BLaER1 (cell line): Measurements from ENCODE around the gene C10orf71.

Experiments used
- H3K27ac ChIP-seq: shearing (Covaris generic); formaldehyde crosslinking; 2 replicates; pipeline ENCODE4 v1.8.1; 2022
- H3K27me3 ChIP-seq: shearing (Covaris generic); formaldehyde crosslinking; 2 replicates; pipeline ENCODE4 v1.8.1; 2022
- H3K36me3 ChIP-seq: shearing (Covaris generic); formaldehyde crosslinking; 2 replicates; pipeline ENCODE4 v1.8.1; 2022
- H3K4me1 ChIP-seq: shearing (Covaris generic); formaldehyde crosslinking; 2 replicates; pipeline ENCODE4 v1.8.1; 2022
- H3K4me2 ChIP-seq: shearing (Covaris generic); formaldehyde crosslinking; 2 replicates; pipeline ENCODE4 v1.8.1; 2022
- H3K4me3 ChIP-seq: shearing (Covaris generic); formaldehyde crosslinking; 2 replicates; pipeline ENCODE4 v1.8.1; 2022
- H3K9ac ChIP-seq: shearing (Covaris generic); formaldehyde crosslinking; 2 replicates; pipeline ENCODE4 v1.8.1; 2022
- H3K9me3 ChIP-seq: shearing (Covaris generic); formaldehyde crosslinking; 2 replicates; pipeline ENCODE4 v1.8.1; 2022
- H4K20me1 ChIP-seq: shearing (Covaris generic); formaldehyde crosslinking; 2 replicates; pipeline ENCODE4 v1.8.1; 2022
- Cebpa-rat ChIP-seq: shearing (Covaris generic); IDR thresholded peaks from 2 replicates; pipeline ENCODE4 v1.8.1; 2022

The C10orf71 gene

GRCh38 chr10:49321021-49321420 is 22.1 kb downstream of the C10orf71 start:
- H3K4me3 ChIP-seq = no peak overlapping the region
- TF ChIP-seq Cebpa-rat = no peak

GRCh38 chr10:49322371-49323170 is 23.6 kb downstream of the C10orf71 start:
- H3K27ac ChIP-seq = no peak overlapping the region
- H3K36me3 ChIP-seq = no peaks in the 10 kb centered on the region
- no peak overlapping the region for H3K4me3 ChIP-seq
- no peak overlapping the region for H3K9ac ChIP-seq
- no peaks in the 10 kb centered on the region for H4K20me1 ChIP-seq
- TF ChIP-seq Cebpa-rat = no peak
- no peaks in the 10 kb centered on the region for H3K4me1 ChIP-seq
- H3K27me3 ChIP-seq = no peaks in the 10 kb centered on the region
- H3K4me2 ChIP-seq = no peak overlapping the region
- no peaks in the 10 kb centered on the region for H3K9me3 ChIP-seq

More at GRCh38 chr10:49321021-49321420, 22.1 kb downstream of the C10orf71 start:
- Histone ChIP-seq H3K27me3 (no peaks in the 10 kb centered on the region), H3K27ac (no peak overlapping the region), H3K9ac (no peak overlapping the region), H3K4me1 (no peaks in the 10 kb centered on the region), H3K36me3 (no peaks in the 10 kb centered on the region), H4K20me1 (no peaks in the 10 kb centered on the region), H3K9me3 (no peaks in the 10 kb centered on the region), H3K4me2 (no peak overlapping the region)

DNA sequence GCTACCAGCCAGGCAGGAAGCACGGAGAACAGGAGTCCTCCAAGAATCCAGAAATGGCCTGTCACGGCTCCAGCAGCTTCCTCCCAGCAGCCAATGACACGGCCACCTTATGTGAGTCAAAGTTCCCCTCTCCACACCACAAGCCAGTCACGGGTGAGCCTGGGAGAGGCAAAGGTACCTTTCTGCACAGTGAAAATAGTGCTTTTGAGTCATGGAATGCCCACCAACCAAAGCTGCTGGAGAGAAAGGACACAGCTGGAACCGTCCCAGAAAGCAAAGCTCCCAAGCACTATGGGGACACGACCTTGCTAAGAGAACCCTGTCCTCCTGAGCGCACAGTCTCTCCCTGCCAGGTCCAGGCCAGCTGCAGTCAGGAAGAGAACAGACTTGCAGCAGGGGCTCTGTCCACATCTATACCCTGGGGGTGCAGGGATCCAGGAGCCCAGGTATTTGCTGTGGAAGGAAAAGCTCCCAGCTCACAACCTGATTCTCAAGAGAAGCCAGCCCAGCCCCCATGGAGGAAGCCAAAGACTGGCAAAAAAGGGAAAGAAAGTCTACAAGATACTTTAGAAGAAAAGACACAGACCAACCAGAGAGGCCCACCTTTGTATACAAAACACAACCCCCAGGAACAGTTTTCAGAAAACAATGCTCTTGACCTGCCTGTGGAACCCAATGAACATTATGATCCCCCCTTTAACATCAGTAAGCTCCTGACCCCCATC is 24.4 kb downstream of the C10orf71 start:
- H3K27me3 ChIP-seq = no peaks in the 10 kb centered on the region
- no peak overlapping the region for H3K4me2 ChIP-seq
- no peaks in the 10 kb centered on the region for H3K36me3 ChIP-seq
- H3K9me3 ChIP-seq = no peaks in the 10 kb centered on the region
- no peaks in the 10 kb centered on the region for H4K20me1 ChIP-seq
- H3K9ac ChIP-seq = no peak overlapping the region
- H3K4me1 ChIP-seq = no peaks in the 10 kb centered on the region
- no peak overlapping the region for H3K27ac ChIP-seq
- TF ChIP-seq Cebpa-rat = no peak
- H3K4me3 ChIP-seq = no peak overlapping the region

- no peaks in the 10 kb centered on the region for H3K9me3 ChIP-seq
- H3K36me3 ChIP-seq = no peaks in the 10 kb centered on the region
- no peak overlapping the region for H3K9ac ChIP-seq
- no peaks in the 10 kb centered on the region for H3K27me3 ChIP-seq
- no peak overlapping the region for H3K4me3 ChIP-seq
- no peaks in the 10 kb centered on the region for H3K4me1 ChIP-seq
- no peak overlapping the region for H3K4me2 ChIP-seq
- no peak overlapping the region for H3K27ac ChIP-seq
- no peaks in the 10 kb centered on the region for H4K20me1 ChIP-seq
- TF ChIP-seq Cebpa-rat = no peak
Observed at GRCh38 chr10:49323896-49324270, 24.9 kb downstream of the C10orf71 start.

- H3K36me3 ChIP-seq = no peaks in the 10 kb centered on the region
- H3K9me3 ChIP-seq = no peaks in the 10 kb centered on the region
- no peak overlapping the region for H3K4me3 ChIP-seq
- no peaks in the 10 kb centered on the region for H3K4me1 ChIP-seq
- H3K9ac ChIP-seq = no peak overlapping the region
- H3K27me3 ChIP-seq = no peaks in the 10 kb centered on the region
- no peaks in the 10 kb centered on the region for H4K20me1 ChIP-seq
- no peak overlapping the region for H3K4me2 ChIP-seq
- no peak overlapping the region for H3K27ac ChIP-seq
- no peak for TF ChIP-seq Cebpa-rat
Observed at GRCh38 chr10:49324711-49325110, 25.7 kb downstream of the C10orf71 start.

GRCh38 chr10:49325131-49325915 is 26.4 kb downstream of the C10orf71 start:
- no peak for TF ChIP-seq Cebpa-rat
- Histone ChIP-seq H4K20me1 (no peaks in the 10 kb centered on the region), H3K4me2 (no peak overlapping the region), H3K9ac (no peak overlapping the region), H3K9me3 (no peaks in the 10 kb centered on the region), H3K27ac (no peak overlapping the region), H3K27me3 (no peaks in the 10 kb centered on the region), H3K4me1 (no peaks in the 10 kb centered on the region), H3K36me3 (no peaks in the 10 kb centered on the region), H3K4me3 (no peak overlapping the region)

- Histone ChIP-seq H3K36me3 (no peaks in the 10 kb centered on the region), H3K27me3 (no peaks in the 10 kb centered on the region), H3K9ac (no peak overlapping the region), H3K9me3 (no peaks in the 10 kb centered on the region), H3K4me3 (no peak overlapping the region), H3K4me2 (no peak overlapping the region), H3K27ac (no peak overlapping the region), H4K20me1 (no peaks in the 10 kb centered on the region), H3K4me1 (no peaks in the 10 kb centered on the region)
- no peak for TF ChIP-seq Cebpa-rat
Observed at GRCh38 chr10:49325916-49326783, 27.2 kb downstream of the C10orf71 start.

DNA sequence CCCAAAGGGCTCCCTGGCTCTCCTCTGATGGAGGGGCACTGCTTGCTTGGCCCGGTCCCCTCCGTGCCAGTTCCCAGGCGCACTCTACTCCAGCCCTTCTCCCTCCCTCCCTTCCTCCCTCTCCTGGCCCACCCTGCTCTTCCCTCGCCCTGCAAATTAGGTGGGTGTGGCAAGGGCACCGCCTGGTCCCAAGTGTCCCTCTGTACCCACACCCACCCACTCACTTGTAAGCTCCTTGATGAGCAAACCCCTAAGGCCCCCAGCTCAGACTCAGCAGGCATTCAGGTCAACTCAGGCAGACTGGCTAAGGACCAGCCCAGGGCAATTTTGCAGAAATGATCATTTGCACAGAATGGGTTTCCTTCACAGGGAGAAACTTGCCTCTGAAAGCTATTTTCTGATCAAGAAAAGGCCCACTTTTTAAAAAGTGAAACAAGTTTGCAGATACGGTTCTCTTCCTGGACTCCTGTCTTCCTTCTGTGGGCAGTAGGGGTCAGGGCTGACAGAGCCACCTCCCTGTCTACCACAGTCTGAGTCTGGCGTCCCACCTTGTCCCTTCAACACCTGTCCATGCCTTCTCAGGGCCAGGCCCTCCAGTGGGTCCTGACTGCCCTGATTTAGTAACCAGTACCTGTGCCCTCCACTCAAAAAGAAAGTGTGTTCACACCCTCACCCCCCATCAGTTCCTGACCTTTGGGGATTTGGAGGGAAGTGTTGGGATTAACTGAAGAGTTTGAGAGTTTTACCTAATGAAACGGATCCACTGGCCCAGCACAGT is 28.3 kb downstream of the C10orf71 start:
- no peak for TF ChIP-seq Cebpa-rat
- H3K27me3 ChIP-seq = no peaks in the 10 kb centered on the region
- H3K36me3 ChIP-seq = no peaks in the 10 kb centered on the region
- H3K4me1 ChIP-seq = no peaks in the 10 kb centered on the region
- H3K9me3 ChIP-seq = no peaks in the 10 kb centered on the region
- no peak overlapping the region for H3K27ac ChIP-seq
- no peak overlapping the region for H3K4me3 ChIP-seq
- H3K4me2 ChIP-seq = no peak overlapping the region
- no peak overlapping the region for H3K9ac ChIP-seq
- H4K20me1 ChIP-seq = no peaks in the 10 kb centered on the region
